Measurements from ENCODE around the gene DDC. TPM values are rescaled to one million over a fixed set of nuclear protein-coding genes. Genes with fewer than 3 reads are reported as not detected.

DDC gene, protein sequence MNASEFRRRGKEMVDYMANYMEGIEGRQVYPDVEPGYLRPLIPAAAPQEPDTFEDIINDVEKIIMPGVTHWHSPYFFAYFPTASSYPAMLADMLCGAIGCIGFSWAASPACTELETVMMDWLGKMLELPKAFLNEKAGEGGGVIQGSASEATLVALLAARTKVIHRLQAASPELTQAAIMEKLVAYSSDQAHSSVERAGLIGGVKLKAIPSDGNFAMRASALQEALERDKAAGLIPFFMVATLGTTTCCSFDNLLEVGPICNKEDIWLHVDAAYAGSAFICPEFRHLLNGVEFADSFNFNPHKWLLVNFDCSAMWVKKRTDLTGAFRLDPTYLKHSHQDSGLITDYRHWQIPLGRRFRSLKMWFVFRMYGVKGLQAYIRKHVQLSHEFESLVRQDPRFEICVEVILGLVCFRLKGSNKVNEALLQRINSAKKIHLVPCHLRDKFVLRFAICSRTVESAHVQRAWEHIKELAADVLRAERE
- total RNA-seq = not detected in 2 replicates

DNA sequence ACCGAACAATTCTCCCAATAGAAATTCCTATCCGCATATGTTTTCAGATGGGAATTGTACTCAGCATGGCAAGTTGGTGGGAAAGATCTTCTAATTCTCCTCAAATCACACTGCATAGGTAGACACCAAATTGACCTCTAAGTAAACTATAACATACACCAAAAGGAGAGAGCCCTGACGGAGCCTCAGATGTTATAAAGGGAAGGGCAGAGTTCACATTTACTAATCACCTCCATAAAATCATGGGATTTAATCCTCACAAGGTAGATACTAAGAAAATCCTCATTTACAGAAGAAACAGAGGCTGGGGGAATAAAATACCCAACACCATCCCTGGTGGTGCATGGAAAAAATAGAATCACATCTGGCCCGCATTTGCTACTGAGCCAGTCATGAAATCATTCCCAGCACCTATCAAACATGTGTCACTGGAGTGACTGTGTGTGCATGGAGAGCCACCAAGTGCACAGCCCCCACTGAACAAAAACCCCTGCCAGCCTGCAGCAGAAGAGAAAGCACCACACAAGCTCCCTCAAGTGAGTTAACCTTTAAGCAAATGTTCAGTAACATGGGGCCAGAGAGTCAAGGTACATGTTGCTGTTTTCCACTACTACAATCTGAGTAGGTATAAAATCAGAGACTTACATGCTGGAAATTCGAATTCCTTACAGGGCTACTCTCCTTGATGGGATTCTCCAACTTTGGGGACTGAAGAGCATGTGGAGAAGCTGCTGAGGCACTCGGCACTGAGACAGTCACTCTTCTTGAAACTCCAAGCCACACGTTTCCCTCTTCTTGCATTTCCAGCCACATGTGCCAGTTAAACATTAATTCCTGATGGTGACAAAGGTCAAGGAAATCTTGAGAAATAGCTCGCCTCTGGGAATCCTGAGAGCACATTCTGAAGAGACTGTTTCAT is at the start of gene DDC:
TSS of gene DDC (minus strand) at position 766 of the 919 bp plus-strand sequence. CDS start 21,320 bp downstream, outside the sequence.

DNA sequence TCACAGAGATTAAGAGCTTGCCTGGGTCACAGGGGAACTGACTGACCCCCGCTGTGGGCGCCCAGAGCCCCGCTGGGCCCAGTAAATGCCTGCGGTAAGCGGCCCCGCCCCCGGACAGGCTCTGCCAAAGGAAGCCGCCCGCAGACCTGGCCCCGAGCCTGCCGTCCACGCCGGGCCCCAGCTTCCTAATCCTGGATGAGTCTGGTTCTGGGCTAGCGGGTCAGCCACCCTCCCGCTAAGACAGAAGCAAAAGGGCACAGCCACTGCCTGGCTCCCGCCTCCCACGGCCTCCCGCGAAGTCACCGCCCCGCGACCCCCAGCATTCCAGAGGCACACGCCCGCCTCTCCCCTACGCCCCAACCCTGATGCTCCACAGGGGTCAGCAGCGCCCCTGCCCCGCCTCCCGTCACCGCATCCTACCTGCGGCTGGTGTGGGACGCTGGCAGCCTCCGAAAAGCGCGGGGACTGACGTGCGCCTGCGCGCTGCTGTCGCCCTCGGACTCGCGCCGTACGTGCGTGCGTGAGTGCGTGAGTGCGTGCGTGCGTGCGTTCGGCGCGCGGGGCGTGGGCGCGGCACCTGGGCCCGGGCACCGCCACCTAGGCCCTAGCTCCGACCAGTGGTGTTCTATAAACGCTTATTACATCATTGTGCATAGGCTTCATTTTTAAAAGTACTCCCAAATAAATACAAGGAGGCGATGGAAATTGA is 115.2 kb downstream of the DDC start, which contains the start of gene FIGNL1:
TSS of gene FIGNL1 (minus strand) at position 470 of the 709 bp plus-strand sequence. CDS start 3,063 bp downstream, outside the sequence.

Other genes with a start within 250 kb of the DDC start
- gene FIGNL1, start 115.1 kb downstream of the DDC start, total RNA-seq = 5.5 and 8.9 TPM in 2 replicates
- 10.4 and 10.8 TPM in 2 replicates for gene GRB10, start 217.5 kb upstream of the DDC start, total RNA-seq